Measurements from ENCODE around the gene ALLC. TPM values are rescaled to one million over a fixed set of nuclear protein-coding genes. Genes with fewer than 3 reads are reported as not detected.

ALLC gene
- 0.08 TPM in 1 of 5 replicates, not detected in the others for total RNA-seq (2022; extraction: Qiagen RNA extraction; ENCODE audit: low read depth)

DNA sequence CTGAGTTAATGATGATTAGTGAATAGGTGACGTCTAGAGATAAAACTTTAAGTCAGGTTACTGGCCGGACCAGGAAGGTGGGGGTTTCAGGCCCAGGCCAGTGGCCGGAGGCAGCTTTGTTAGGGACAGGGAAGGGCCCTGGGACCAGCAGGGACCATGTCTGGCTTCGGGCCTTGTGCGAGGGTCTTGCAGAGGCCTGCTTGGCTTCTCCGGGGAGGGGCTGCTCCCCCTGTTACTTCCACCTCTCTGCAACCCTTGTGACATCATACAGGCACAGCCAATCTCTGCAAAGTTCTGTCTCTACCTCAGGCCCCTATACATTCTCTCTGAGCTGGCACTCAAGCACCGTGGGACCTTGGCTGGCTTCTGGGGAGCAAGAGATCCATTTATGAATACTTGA is at the start of gene ALLC:
ALLC (plus strand) TSS at position 320 of the 400 bp plus-strand sequence. CDS start 12,958 bp downstream, outside the sequence.

DNA sequence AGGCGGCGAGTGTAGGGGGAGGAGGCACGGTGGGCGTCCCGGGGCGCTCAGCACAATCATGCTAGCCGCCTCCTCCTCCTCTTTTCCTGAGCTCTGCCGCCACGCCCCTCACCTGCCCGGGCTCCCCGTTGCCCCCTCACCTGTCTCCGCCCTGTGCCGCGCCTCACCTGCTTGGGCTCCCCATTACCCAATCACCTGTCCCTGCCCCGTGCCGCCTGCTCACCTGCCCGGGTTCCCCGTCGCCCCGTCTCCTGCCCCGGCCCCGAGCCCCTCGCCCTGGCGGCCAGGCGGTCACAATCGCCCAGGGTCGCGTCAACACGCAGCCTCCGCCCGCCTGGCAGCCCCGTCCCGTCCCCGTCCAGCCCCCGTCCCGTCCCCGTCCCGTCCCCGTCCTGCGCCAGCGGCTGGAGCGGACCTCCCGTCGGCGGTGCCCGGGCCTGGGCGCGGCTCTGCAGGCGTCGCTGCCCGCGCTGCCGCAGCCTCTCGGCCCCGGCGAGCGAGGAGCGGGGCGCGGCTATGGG is 45.3 kb downstream of the ALLC start, which contains the start of gene DCDC2C:
DCDC2C (plus strand) TSS at position 340 of the 521 bp plus-strand sequence; CDS start at position 517, 177 bp downstream.

Other genes with a start within 250 kb of the ALLC start
- gene ADI1, start 138.7 kb upstream of the ALLC start, total RNA-seq (2022; extraction: Qiagen RNA extraction; ENCODE audit: low read depth) = 48.8 to 62.5 TPM (median 55.6 TPM) in 5 replicates
- gene RNASEH1, start 99.9 kb upstream of the ALLC start, total RNA-seq (2022; extraction: Qiagen RNA extraction; ENCODE audit: low read depth) = 45.4 to 58.7 TPM (median 51.5 TPM) in 5 replicates
- 2,907 to 4,811 TPM (median 3,131 TPM) in 5 replicates for gene RPS7, start 82.9 kb upstream of the ALLC start, total RNA-seq (2022; extraction: Qiagen RNA extraction; ENCODE audit: low read depth)
- 0.53 to 0.82 TPM (median 0.63 TPM) in 5 replicates for gene COLEC11, start 63.1 kb upstream of the ALLC start, total RNA-seq (2022; extraction: Qiagen RNA extraction; ENCODE audit: low read depth)
- gene DCDC2C, start 45.4 kb downstream of the ALLC start, total RNA-seq (2022; extraction: Qiagen RNA extraction; ENCODE audit: low read depth) = 0.19 to 0.68 TPM (median 0.30 TPM) in 3 of 5 replicates, not detected in the others